CD4-positive, alpha-beta memory T cell (primary cell): ENCODE results near the gene ADCYAP1R1. TPM values are rescaled to one million over a fixed set of nuclear protein-coding genes. Genes with fewer than 3 reads are reported as not detected.

Source experiments
- CTCF ChIA-PET: fragments of 350-600 bp; sonication (Branson Sonifier 250); formaldehyde crosslinking; loops from one replicate; lab custom pipeline; 2021; ENCODE audit warnings: inconsistent platforms; ENCODE audit not compliant: partially characterized antibody; lab: Charles Lee
- POLR2A ChIA-PET: fragments of 350-600 bp; sonication (Branson Sonifier 250); formaldehyde crosslinking; loops from one replicate; lab custom pipeline; 2021; ENCODE audit not compliant: partially characterized antibody; lab: Charles Lee
- DNase-seq, 5 donors: peaks; one replicate each; pipeline versions ENCODE4 v3.0.0 to v3.0.0-alpha.2; 2020 to 2022; ENCODE audit warnings: mixed read lengths in 1 of 5
- H3K27ac ChIP-seq: one replicate; pipeline ENCODE4 v1.7.0; 2013; ENCODE audit warnings: low read depth, low read length
- H3K27me3 ChIP-seq: 2 replicates; pipeline ENCODE4 v1.7.0; 2013; ENCODE audit warnings: mild to moderate bottlenecking, low read length, moderate library complexity; ENCODE audit not compliant: insufficient read depth
- H3K36me3 ChIP-seq: 2 replicates; pipeline ENCODE4 v1.7.0; 2013; ENCODE audit warnings: mild to moderate bottlenecking, low read length, moderate library complexity; ENCODE audit not compliant: insufficient read depth
- H3K4me1 ChIP-seq: 2 replicates; pipeline ENCODE4 v1.7.0; 2013; ENCODE audit warnings: mild to moderate bottlenecking, low read length, moderate library complexity; ENCODE audit not compliant: insufficient read depth
- H3K4me3 ChIP-seq, 2 donors: one replicate each; pipeline ENCODE4 v1.7.0; 2013; ENCODE audit warnings: low read length in 2 of 2, mild to moderate bottlenecking in 1 of 2
- H3K9me3 ChIP-seq, 2 donors: one replicate each; pipeline ENCODE4 v1.7.0; 2013; ENCODE audit warnings: low read length in 2 of 2, control low read depth in 1 of 2; ENCODE audit not compliant: control insufficient read depth in 1 of 2
- H3K27ac Mint-ChIP-seq, 7 donors: one replicate each; pipeline ENCODE4 v1.8.0; 2020 to 2021; ENCODE audit warnings: mixed read lengths in 7 of 7, mild to moderate bottlenecking in 6 of 7, inconsistent platforms in 3 of 7, moderate library complexity in 3 of 7
- H3K27me3 Mint-ChIP-seq, 2 donors: one replicate each; pipeline ENCODE4 v1.8.0; 2020 to 2021; ENCODE audit warnings: mixed read lengths in 2 of 2
- H3K36me3 Mint-ChIP-seq, 2 donors: one replicate each; pipeline ENCODE4 v1.8.0; 2020 to 2021; ENCODE audit warnings: mixed read lengths in 2 of 2, inconsistent platforms in 1 of 2, mild to moderate bottlenecking in 1 of 2
- H3K4me1 Mint-ChIP-seq, 4 donors: one replicate each; pipeline ENCODE4 v1.8.0; 2020 to 2021; ENCODE audit warnings: mixed read lengths in 4 of 4, mild to moderate bottlenecking in 1 of 4
- H3K4me3 Mint-ChIP-seq, 8 donors: one replicate each; pipeline ENCODE4 v1.8.0; 2020 to 2021; ENCODE audit warnings: mixed read lengths in 8 of 8, mild to moderate bottlenecking in 7 of 8, moderate library complexity in 6 of 8, inconsistent platforms in 3 of 8
- H3K9me3 Mint-ChIP-seq, 8 donors: one replicate each; pipeline ENCODE4 v1.8.0; 2020 to 2021; ENCODE audit warnings: mixed read lengths in 8 of 8, mild to moderate bottlenecking in 5 of 8, inconsistent platforms in 3 of 8, moderate library complexity in 1 of 8
- intact Hi-C: fragments of 100-400 bp; cut with micrococcal nuclease; formaldehyde crosslinking; loops from one replicate; pipeline ENCODE4 v1.15.1; 2023
- polyA plus RNA-seq, 2 donors: library from polyadenylated mRNA; unstranded; fragments of 300-500 nt; fragmentation: Illumina TruSeq; gene quantifications; one replicate each; pipeline ENCODE4 v1.2.3, GENCODE V29; 2021
- total RNA-seq, 2 experiments: library from RNA; stranded (reverse); gene quantifications; one replicate each; pipeline ENCODE4 v1.2.3, GENCODE V29; 2021

ADCYAP1R1 gene
- total and polyA plus RNA-seq, 4 experiments from 2014 or later, result not detected

GRCh38 chr7:31087351-31087750, 35.2 kb downstream of the ADCYAP1R1 start:
- no peaks in the 10 kb centered on the region for H3K36me3 Mint-ChIP-seq
- ChIA-PET CTCF (no interaction called here), POLR2A (no interaction called here)
- H3K4me3 Mint-ChIP-seq, result no peak overlapping the region
- H3K27me3 Mint-ChIP-seq, result peaks cover 1 to 5% of the 10 kb centered on the region in 2 donors
- no peak for DNase-seq
- H3K9me3 Mint-ChIP-seq, result peaks cover 0 to 2% (median 0%) of the 10 kb centered on the region in 8 donors
- intact Hi-C loops, result no loop called here
- no peak overlapping the region for H3K4me3 ChIP-seq
- H3K4me1 ChIP-seq, result no peaks in the 10 kb centered on the region
- no peaks in the 10 kb centered on the region for H3K9me3 ChIP-seq
- no peaks in the 10 kb centered on the region for H3K4me1 Mint-ChIP-seq
- no peak overlapping the region for H3K27ac Mint-ChIP-seq
- no peak overlapping the region for H3K27ac ChIP-seq
- no peaks in the 10 kb centered on the region for H3K36me3 ChIP-seq
- no peaks in the 10 kb centered on the region for H3K27me3 ChIP-seq

DNA sequence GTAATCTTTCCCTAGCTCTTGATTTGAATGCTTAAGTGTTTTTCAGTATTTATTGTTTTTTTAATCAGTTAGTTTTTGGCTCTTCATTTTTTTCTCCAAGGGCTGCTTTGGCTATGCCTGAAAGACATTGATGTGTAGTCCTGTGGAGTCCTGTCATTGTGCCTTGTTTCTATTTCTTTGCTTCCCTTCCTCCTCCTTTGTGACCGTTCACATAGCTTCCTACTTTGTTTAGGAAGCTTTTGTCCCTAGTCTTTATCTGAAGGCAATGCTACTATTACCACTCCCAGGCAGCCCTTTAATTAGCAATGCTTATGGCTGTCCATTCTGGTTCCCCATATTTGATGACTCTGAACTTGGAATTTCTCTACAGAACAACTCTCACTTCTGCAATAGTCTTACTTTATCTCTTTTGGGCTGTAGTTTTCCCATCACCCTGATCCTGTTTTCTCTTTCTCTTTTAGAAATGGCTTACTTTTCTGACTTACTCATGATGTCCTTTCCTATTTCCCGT, 39.9 kb downstream of the ADCYAP1R1 start:
- ChIA-PET CTCF (no interaction called here), POLR2A (no interaction called here)
- DNase-seq, result no peak
- Mint-ChIP-seq H3K27me3 (peaks cover 0 to 7% of the 10 kb centered on the region in 2 donors), H3K9me3 (peaks cover 0 to 2% (median 0%) of the 10 kb centered on the region in 8 donors), H3K4me3 (no peak overlapping the region), H3K36me3 (no peaks in the 10 kb centered on the region), H3K27ac (no peak overlapping the region), H3K4me1 (no peaks in the 10 kb centered on the region)
- H3K4me1 ChIP-seq, result no peaks in the 10 kb centered on the region
- H3K9me3 ChIP-seq, result no peaks in the 10 kb centered on the region
- no peak overlapping the region for H3K4me3 ChIP-seq
- intact Hi-C loops, result no loop called here
- no peak overlapping the region for H3K27ac ChIP-seq
- no peaks in the 10 kb centered on the region for H3K36me3 ChIP-seq
- no peaks in the 10 kb centered on the region for H3K27me3 ChIP-seq

GRCh38 chr7:31092606-31093005, 40.5 kb downstream of the ADCYAP1R1 start:
- Histone ChIP-seq H3K27ac (no peak overlapping the region), H3K9me3 (no peaks in the 10 kb centered on the region), H3K36me3 (no peaks in the 10 kb centered on the region), H3K27me3 (no peaks in the 10 kb centered on the region), H3K4me3 (no peak overlapping the region), H3K4me1 (no peaks in the 10 kb centered on the region)
- no peak overlapping the region for H3K4me3 Mint-ChIP-seq
- H3K27ac Mint-ChIP-seq, result no peak overlapping the region
- no peaks in the 10 kb centered on the region for H3K9me3 Mint-ChIP-seq
- no peaks in the 10 kb centered on the region for H3K4me1 Mint-ChIP-seq
- POLR2A ChIA-PET, result no interaction called here
- intact Hi-C loops, result no loop called here
- DNase-seq, result no peak
- H3K36me3 Mint-ChIP-seq, result no peaks in the 10 kb centered on the region
- CTCF ChIA-PET, result no interaction called here
- peaks cover 0 to 7% of the 10 kb centered on the region in 2 donors for H3K27me3 Mint-ChIP-seq

DNA sequence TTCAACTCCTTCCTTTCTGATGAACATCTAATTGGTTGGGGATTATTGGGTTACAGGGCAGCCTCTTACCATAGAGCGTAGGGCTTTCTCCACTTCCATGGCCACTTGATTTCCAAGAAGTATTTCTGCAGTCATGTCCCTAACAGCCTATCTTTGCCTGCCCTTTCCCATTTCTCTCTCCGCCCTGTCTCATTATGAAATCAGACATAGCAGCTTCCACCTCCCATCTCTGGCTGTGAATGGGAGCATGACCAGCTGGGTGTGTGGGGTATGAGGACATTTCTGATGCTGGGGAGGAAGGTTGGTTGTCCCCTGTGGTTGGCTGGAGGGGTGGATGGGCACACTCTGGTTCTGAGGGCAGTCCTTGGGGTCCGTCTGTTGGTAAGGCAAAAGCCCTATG, 41.2 kb downstream of the ADCYAP1R1 start:
- Histone ChIP-seq H3K4me1 (no peaks in the 10 kb centered on the region), H3K9me3 (no peaks in the 10 kb centered on the region), H3K4me3 (no peak overlapping the region), H3K27ac (no peak overlapping the region), H3K27me3 (no peaks in the 10 kb centered on the region), H3K36me3 (no peaks in the 10 kb centered on the region)
- POLR2A ChIA-PET, result no interaction called here
- CTCF ChIA-PET, result no interaction called here
- no peak for DNase-seq
- Mint-ChIP-seq H3K4me1 (no peaks in the 10 kb centered on the region), H3K9me3 (no peaks in the 10 kb centered on the region), H3K27me3 (peaks cover 0 to 7% of the 10 kb centered on the region in 2 donors), H3K27ac (no peak overlapping the region), H3K36me3 (no peaks in the 10 kb centered on the region), H3K4me3 (no peak overlapping the region)
- intact Hi-C loops, result no loop called here

DNA sequence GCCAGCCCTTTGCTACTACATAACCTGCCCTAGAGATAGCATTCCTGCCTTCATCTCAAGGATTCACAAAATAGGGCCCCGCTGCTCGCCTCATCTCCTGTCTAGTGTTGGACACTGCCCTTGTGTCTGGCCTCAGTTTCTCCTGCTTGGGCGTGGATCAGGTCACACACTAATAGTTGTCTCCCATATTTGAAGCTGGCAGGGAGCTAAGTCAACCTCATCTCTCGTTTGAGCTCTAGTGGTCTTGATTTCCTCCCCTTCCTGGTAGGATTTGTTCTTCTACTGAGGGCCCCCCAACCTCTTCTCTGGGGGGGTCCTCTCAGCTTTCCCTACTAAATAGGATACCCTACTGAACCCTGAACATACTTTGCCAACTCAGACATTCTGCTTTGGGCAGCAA, 42.2 kb downstream of the ADCYAP1R1 start:
- POLR2A ChIA-PET, result no interaction called here

DNA sequence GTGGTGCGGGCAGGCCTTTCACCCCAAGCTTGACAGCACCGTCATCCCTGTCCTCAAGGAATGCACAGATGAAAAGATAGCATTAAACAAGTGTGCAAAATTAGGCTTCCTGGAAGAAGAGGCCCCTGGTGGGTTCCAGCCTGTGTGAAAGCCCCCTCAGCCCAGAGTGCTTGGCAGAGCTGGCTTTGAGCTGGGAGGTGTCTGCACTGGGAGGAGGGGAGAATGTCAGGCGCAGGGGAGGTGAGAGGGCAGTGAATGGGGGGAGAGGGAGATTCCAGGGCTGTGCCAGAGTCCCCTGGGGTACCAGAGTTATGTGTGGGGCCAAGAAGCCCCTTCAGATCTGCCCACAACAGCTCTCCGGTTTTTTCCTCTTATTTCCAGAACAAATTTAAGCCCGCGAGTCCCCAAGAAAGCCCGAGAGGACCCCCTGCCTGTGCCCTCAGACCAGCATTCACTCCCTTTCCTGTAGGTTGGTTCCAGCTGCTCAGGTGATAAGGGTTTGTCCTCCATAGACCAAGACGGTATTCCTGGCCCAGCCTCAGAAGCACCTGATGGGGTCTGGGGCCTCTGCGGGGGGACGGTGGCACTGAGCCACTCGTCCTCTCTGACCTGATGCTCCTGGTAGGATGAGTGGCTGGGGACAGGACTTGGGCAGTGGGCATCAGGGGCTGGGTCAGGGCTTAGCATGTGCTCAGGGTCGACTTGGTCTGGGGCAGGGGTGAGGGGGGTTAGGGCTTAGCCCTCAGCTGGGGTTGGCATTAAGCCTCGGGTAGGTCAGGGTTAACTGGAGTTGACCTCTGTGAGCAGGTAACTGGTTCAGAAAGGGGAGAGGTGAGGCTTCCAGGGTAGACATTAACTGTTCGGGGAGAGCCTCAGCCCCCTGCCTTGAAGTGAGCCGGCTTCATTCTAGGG, 43.4 kb downstream of the ADCYAP1R1 start:
- no peak overlapping the region for H3K4me3 ChIP-seq
- no peaks in the 10 kb centered on the region for H3K27me3 ChIP-seq
- H3K27ac ChIP-seq, result no peak overlapping the region
- no peaks in the 10 kb centered on the region for H3K4me1 Mint-ChIP-seq
- intact Hi-C loops, result no loop called here
- ChIA-PET CTCF (interaction anchor here (1.7 kb wide), 1 partner anchor 111 kb away, joined by 5 read pairs; no protein-coding TSS in a partner anchor), POLR2A (no interaction called here)
- no peaks in the 10 kb centered on the region for H3K36me3 ChIP-seq
- H3K9me3 ChIP-seq, result no peaks in the 10 kb centered on the region
- no peak for DNase-seq
- H3K27ac Mint-ChIP-seq, result no peak overlapping the region
- H3K4me1 ChIP-seq, result no peaks in the 10 kb centered on the region
- no peaks in the 10 kb centered on the region for H3K9me3 Mint-ChIP-seq
- no peak overlapping the region for H3K4me3 Mint-ChIP-seq
- H3K36me3 Mint-ChIP-seq, result no peaks in the 10 kb centered on the region
- H3K27me3 Mint-ChIP-seq, result peaks cover 0 to 7% of the 10 kb centered on the region in 2 donors

More for the DNA sequence above, 42.2 kb downstream of the ADCYAP1R1 start:
- H3K4me3 ChIP-seq, result no peak overlapping the region
- H3K9me3 ChIP-seq, result no peaks in the 10 kb centered on the region
- Mint-ChIP-seq H3K27me3 (peaks cover 0 to 7% of the 10 kb centered on the region in 2 donors), H3K4me3 (no peak overlapping the region), H3K9me3 (no peaks in the 10 kb centered on the region), H3K4me1 (no peaks in the 10 kb centered on the region), H3K27ac (no peak overlapping the region), H3K36me3 (no peaks in the 10 kb centered on the region)
- no peaks in the 10 kb centered on the region for H3K27me3 ChIP-seq
- no peak overlapping the region for H3K27ac ChIP-seq
- H3K4me1 ChIP-seq, result no peaks in the 10 kb centered on the region
- no peaks in the 10 kb centered on the region for H3K36me3 ChIP-seq
- CTCF ChIA-PET, result no interaction called here
- intact Hi-C loops, result no loop called here
- DNase-seq, result no peak

DNA sequence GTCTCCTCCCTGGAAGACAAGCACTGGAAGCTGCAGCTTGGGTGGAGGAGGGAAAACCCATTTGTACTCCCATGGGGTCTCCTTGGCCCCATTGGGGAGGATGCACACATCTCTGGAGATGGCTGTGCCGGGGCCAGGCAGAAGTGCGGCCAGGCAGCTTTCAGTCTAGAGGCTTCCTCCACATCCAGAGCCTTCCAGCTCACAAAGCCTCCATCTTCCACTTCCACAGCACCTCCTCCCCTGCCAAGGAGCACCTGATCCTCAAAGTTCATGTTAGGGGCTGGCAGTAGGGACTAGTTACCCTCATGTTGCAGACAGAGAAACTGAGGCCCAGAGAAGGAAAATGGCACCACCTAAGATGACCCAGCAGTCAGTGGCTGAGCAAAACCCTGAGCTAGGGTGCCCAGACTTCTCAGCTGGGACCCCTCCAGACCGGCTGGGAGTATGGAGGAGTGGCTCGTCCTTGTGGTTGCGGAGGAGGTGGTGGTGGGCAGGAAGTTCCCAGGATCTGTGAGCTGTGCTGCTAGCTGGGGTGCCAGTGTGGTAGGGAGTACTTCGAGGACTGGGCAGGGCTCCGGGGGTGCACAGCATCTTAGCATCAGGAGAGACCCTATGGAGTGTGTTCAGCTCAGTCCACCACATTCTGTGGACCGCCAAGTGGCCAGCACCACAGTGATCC, 44.2 kb downstream of the ADCYAP1R1 start:
- POLR2A ChIA-PET, result no interaction called here
- CTCF ChIA-PET, result interaction anchor here (1.7 kb wide), 1 partner anchor 112 kb away, joined by 5 read pairs; no protein-coding TSS in a partner anchor
- DNase-seq, result no peak

More for the DNA sequence above, 44.2 kb downstream of the ADCYAP1R1 start:
- intact Hi-C loops, result no loop called here
- Mint-ChIP-seq H3K36me3 (no peaks in the 10 kb centered on the region), H3K4me3 (no peak overlapping the region), H3K27me3 (peaks cover 0 to 7% of the 10 kb centered on the region in 2 donors), H3K9me3 (no peaks in the 10 kb centered on the region), H3K27ac (no peak overlapping the region), H3K4me1 (no peaks in the 10 kb centered on the region)
- no peaks in the 10 kb centered on the region for H3K4me1 ChIP-seq
- no peak overlapping the region for H3K27ac ChIP-seq
- H3K4me3 ChIP-seq, result no peak overlapping the region
- H3K27me3 ChIP-seq, result no peaks in the 10 kb centered on the region
- no peaks in the 10 kb centered on the region for H3K9me3 ChIP-seq
- no peaks in the 10 kb centered on the region for H3K36me3 ChIP-seq
